Stimulated activated CD4-positive, alpha-beta T cell treated with anti-CD3 and anti-CD28 coated beads, Interleukin-1b, Interleukin-23, amount 100 ng/mL, for 48 hours (primary cell): Measurements from ENCODE around the gene APOA1.
"Not testable (repeated sequence)": the region's sequence is repeated elsewhere in the genome, so short reads cannot be mapped to it uniquely, and the experiment has no call there.

Experiments
- DNase-seq: peaks from one replicate; pipeline ENCODE4 v3.0.0-alpha.2; 2020

APOA1 gene

DNA sequence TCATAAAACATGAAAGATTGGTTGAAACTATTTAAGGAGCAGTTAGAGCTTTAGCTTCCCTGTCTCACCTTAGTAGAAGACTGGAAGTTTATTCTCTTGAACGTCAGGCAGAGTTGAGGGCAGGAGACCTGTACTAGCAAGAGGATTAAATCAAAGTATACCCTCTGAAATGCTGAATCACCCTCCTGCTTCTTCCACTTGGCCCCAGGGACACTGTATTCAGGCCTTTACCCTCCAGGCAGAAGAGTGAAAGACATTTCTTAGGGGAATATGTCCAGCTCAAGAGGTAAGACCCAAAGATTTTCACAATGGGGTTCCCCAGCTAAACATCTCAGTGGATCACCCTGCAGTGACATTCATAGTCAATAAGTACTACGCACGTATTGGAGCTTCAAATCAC is 26.2 kb downstream of the APOA1 start:
- DNase-seq = no peak

GRCh38 chr11:116808262-116809175 is 28.9 kb downstream of the APOA1 start:
- no peak for DNase-seq

DNA sequence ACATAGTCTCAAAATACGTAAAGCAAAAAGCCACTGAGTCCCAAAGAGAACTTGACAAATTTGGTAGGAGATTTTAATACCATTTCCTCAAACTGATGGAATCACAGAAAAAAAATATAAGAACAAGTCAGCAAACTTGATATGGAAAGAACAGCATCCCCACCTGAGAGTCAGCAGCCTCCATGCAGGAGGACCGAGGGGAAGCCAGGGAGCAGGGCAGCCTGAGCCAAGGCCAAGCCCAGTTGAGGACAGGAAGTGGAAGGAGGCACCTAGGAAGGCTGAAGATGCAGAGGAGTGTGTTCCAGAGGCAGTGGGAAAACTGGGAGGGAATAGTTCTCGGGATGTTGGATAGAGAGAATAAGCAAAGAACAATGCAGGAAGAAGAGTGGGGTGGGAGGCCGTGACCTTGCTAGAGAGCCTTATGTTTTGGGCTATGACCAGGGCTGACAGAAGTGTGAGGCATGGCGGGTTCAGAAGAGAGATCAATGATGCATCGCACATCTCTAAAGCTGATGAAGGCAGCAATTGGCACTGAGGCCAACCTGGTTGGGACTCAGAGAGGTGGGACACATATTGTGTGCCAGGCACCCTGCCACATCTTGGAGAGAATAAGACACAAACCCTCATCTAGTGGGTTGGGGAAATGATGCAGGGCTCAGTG is 29.7 kb downstream of the APOA1 start:
- no peak for DNase-seq

DNA sequence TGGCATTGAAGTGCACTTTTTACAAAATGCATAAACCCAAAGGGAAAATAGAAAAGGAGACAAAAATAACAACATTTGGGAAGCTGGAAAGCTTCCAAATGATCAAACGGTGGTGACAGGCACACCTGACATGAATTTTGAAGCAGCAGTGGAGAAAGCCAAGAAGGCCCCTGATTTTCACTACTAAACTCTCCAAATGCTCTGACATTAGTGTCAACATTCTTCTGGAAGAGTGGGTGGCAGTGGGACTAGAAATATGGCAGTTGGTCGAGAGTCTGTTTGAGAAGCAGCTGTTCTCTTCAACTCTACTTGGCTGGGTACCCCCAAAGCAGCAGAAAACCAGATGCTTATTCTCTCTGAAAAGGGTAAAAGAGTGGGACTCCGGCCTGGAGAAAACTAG is 33.4 kb downstream of the APOA1 start:
- no peak for DNase-seq

DNA sequence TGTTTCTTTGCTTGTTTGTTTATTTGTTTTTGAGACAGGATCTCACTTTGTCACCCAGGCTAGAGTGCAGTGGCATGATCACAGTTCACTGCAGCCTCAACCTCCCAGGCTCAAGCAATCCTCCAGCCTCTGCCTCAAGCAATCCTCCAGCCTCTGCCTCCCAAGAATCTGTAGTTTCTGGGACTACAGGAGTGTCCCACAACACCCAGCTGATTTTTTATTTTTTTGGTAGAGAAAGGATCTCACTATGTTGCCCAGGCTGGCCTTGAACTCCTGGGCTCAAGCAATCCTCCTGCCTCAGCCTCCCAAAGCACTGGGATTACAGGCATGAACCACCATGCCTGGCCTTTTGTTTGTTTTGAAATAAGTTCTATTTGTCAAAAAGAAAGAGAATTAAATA is 35.8 kb downstream of the APOA1 start:
- not testable (repeated sequence) for DNase-seq

DNA sequence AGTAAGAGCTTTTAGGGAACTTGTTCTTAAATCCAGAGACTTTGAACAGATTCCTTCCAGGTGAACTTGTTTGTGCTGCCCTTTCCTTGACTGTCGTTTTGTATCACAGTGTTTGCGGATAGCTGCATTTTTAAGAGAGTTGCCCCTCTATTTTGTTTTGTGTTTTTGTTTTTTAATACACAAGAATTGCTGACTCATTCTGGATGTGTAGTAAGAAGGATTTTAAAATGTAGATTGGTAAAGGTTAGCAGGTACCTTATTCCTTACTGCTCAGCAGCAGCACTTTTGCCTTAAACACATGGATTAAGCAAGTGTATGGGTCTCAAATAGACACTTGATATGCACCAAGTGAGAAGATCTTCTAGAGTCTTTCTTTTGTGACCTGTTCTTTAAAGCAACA is 36.8 kb downstream of the APOA1 start:
- DNase-seq = no peak

DNA sequence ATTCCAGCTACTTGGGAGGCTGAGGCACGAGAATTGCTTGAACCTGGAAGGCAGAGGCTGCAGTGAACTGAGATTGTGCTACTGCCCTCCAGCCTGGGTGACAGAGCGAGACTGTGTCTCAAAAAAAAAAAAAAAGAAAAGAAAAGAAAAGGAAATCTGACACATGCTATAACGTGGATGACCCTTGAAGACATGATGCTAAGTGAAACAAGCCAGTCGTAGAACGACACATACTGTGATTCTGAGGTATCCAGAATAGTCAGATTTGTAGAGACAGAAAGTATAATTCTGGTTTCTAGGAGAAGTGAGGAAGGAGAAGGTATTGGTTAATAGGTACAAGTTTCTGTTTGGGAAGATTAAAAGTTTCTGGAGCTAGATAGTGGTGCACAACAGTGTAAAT is 39.1 kb downstream of the APOA1 start:
- DNase-seq = no peak

DNA sequence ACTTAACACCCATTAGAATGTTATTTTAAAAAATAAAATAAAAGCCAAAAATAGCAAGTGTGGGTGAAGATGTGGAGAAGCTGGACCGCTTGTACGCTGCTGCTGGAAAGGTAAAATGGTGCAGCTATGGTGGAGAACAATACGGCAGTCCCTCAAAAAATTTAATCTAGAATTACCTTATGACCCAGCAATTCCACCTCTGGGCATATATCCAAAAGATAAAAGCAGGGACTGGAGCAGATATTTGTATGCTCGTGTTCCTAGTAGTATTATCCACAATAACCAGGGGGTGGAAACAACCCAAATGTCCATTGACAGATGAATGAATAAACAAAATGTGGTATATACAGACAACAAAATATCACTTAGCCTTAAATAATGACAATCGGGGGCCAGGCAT is 39.6 kb downstream of the APOA1 start:
- no peak for DNase-seq

DNA sequence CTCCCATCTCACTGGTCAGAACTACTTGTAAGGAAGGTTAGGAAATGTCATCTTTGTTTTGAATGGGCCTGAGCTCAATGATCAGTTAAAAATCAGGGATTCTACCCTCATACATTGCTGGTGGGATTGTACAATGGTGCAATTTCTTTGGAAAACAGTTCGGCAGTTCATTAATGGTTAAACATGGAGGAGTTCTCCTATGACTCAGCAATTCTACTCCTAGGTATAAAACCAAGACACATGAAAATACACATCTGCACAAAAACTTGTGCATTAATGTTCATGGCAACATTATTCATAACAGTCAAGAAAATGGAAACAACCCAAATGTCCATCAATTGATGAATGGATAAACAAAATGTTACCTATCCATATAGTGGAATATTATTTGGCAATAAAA is 40.9 kb downstream of the APOA1 start:
- no peak for DNase-seq

DNA sequence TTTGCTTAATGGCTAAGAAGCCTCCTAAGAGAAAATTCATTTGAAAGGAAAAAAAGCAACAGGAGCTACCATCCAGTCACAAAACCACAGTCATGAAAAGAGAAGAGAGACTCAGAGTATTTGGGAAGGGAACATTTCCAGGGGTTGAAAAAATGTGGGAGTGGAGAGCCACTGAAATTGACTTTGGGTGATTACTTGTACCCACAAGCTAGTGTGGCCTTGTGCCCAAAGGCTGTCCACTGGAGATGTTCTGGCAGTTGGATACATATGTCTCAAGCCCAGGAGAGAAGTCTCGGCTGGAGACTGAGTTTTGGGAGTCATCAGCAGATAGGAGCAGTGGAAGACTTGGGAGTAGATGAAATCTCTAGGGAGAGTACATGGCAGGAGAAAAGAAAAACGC is 42.6 kb downstream of the APOA1 start:
- no peak for DNase-seq

- no peak for DNase-seq
Measured at GRCh38 chr11:116793772-116794097, 43.7 kb downstream of the APOA1 start.

GRCh38 chr11:116792869-116793771 is 44.3 kb downstream of the APOA1 start:
- no peak for DNase-seq

DNA sequence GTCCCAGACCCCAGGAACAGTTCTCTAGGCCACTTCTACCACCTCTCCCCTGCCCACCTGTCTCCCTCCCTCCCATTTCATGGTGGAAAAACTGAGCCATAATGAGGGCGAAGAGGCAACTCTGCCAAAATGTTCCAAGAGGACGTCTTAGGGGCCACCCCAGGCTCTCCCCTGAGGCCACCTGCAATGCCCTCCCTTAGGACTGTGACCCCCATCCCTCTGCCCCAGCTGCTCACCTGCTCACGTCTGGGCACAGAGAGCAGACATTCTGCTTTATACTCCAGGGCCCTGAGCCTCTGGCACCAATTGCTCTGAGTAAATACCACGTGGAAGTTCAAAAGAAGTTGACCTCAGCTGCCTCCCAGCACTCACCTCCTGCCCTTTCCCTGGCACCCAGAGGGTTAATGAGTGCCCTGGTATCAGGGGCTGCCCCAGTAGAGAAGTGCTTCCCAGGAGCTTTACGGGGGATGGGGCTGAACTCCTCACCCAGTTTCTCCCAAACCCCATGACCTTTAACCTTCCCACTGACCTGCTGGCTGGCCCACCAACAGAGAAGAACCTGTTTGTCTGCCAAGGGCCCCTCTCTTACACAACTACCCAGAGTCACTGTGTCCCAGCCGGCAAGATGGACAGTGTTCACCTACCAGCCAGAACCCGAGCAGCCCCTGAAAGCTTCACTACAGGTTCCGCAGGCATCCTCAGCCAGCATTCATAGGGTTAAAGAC is 45.1 kb downstream of the APOA1 start:
- no peak for DNase-seq

DNA sequence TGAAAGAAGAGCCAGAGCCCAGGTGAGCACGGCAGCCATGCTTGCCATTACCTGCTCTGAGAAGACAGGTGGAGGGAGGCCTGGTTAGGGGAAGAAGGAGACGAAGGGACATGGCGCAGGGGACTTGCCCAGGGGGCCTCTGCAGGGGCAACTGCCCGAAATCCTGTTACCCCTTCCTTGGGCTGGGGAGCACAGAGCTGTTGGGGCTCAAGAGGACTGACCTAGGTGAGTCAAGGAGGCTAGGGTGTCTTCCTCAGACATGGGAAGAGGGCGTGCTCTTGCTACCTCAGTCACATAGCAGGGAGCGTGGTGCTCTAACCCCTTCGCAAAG is 45.6 kb downstream of the APOA1 start, which contains the start of gene APOA5:
Gene APOA5 (minus strand): TSS at position 67 of the 331 bp plus-strand sequence. CDS start 19 bp downstream, at position 48.
- DNase-seq = no peak

GRCh38 chr11:116791002-116791812 is 46.2 kb downstream of the APOA1 start:
- DNase-seq = peak; percentile 71

GRCh38 chr11:116790167-116791001 is 47.0 kb downstream of the APOA1 start:
- DNase-seq = no peak

- DNase-seq = no peak
Measured at GRCh38 chr11:116788975-116789374, 48.4 kb downstream of the APOA1 start.

- no peak for DNase-seq
Measured at GRCh38 chr11:116788534-116788933, 48.9 kb downstream of the APOA1 start.

GRCh38 chr11:116787786-116788486 is 49.5 kb downstream of the APOA1 start, which contains the start of gene ZPR1:
Gene ZPR1, minus strand, starts transcription at chr11:116788023. Its CDS starts 33 bp downstream, at chr11:116787990.
- DNase-seq = peak; percentile 82

DNA sequence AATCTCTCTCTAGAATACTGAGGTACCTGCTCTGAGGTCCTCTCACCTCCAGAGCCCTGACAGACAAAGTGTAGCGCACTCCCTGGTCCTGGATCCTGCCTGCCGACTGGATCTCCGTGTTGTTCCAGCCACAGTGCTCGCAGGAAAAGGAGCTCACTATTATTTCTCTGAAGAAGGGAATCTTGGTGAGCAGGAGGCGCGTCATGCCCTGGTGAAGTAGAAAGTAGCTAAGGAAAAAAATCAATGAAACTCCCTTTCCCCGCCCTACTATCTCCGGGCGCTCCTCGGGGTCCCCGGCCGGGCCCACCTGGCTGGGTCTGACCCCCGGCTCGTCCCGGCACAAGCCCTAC is 50.0 kb downstream of the APOA1 start:
- DNase-seq = no peak
